GM19238 (cell line): ENCODE data around the gene CELF2.
"Not testable (repeated sequence)": the region's sequence is repeated elsewhere in the genome, so short reads cannot be mapped to it uniquely, and the experiment has no call there.

Source experiments
- DNase-seq: peaks from one replicate; pipeline ENCODE4 v3.0.0; 2011; ENCODE audit warnings: low spot score; ENCODE audit not compliant: insufficient read length

Gene CELF2

GRCh38 chr10:11344550-11344949, 326.9 kb downstream of the CELF2 start:
- no peak for DNase-seq

DNA sequence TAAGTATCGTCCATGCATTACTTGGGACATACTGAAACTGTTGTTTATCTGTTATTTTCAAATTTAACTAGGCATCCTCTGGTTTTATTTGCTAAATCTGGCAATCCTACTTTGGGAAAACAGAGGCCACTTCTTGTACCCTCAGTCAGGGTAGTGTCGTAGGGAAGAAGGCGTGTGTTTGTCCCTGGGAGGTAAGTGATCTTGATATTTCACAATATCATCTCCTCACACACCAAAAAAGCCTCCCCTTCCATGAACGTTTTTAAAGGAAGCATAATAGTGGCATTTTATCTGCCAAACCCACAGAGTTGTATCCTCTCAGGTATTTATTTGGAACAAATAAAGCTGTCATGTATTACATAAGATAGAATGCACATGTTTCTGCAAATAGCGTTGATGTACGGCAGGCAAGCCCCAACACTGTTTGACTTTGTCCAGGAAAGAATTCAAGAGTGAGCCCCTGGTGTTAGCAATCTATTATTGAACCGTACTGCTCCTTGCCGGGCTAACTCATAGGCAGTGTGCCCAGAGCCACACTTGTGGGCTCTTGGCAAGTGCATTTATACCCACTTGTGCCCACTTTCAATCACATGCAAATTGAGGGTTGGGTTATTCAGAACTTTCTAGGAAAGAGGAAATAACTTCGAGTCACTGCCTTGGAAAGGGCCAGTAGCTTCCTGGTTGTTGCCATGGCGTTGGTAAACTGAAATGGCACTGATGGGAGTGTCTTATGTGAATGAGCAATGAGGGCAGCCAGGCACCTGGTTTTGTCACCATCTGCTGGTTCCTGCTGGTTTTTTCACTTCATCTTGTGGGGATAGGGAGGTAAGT, 327.8 kb downstream of the CELF2 start:
- DNase-seq = peak; percentile 23

GRCh38 chr10:11347580-11347979, 329.9 kb downstream of the CELF2 start:
- DNase-seq = not testable (repeated sequence)

DNA sequence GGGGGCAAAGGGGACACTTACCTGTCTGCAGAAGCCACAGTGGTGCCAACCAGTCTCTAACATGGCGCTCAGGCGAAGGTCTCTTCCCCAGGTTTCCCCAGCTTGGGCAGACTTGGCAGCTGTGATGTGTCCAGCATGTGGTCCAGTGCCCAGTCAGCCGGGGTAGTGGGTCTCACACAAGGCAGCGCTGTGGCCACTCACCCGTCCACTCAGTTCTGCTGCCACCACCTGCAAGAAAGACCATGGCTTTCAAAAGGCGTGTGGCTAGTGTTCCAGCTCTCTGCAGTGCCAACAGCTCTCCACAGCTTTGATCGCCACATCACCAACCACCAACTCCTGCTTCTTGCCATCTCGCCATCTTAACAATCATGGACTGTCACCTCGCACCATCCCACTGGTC, 334.1 kb downstream of the CELF2 start:
- DNase-seq = no peak

- no peak for DNase-seq
These were observed 335.6 kb downstream of the CELF2 start for GRCh38 chr10:11353006-11353896.

DNA sequence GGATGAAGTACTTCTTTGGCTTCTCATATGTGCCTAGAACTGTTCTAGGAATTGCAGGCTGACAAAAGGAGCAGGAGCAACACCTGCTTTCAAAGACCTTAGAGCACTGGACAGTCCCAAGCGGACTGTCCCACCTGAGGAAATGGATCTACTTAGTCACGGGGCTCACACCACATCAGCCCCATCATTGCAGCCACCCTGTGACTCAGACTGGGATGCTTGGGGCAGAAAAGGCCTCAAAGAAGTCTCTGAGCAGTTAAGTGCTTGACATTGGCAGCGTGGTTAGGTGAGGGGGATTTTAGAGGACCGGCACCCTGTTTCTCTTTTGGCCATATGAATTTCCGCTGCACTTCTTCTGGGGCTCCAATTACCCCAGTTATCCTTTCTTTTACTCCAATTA, 337.2 kb downstream of the CELF2 start:
- DNase-seq = no peak

GRCh38 chr10:11355592-11355991, 337.9 kb downstream of the CELF2 start:
- no peak for DNase-seq

DNA sequence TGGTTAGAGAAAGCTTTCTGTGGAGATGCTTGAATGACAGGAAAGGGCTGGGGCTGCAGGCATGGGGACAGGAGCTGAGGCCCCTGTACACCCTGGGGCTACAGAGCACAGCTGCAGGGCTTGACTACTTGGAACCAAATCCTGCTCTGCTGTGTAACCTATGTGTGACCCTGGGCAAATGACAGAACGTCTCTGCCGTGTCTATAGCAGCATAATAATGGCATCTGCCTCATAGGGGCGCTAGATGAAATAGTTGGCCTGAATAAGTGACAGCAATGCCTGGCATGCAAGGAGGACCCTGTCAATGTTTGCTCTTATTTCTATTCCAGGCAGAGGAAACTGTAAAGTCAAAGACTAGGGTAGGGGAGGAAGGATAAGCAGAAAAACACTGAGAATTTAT, 339.8 kb downstream of the CELF2 start:
- no peak for DNase-seq

DNA sequence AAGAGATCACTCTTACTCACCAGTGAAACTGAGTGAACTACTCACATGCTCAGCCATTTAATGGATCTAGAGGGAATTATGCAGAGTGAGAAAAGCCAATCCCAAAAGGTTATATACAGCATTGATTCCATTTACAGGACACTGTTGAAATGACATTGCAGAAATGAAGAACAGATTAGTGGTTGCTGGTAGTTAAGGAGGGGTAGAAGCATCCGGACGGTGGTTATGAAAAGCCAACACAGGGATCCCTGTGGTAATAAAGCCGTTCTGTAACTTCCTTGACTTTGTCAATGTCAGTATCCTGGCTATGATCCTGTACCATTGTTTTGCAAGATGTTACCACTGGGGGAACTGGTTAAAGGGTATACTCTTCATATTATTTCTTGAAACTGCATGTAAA, 340.3 kb downstream of the CELF2 start:
- DNase-seq = no peak

GRCh38 chr10:11358923-11359575, 341.4 kb downstream of the CELF2 start:
- no peak for DNase-seq

DNA sequence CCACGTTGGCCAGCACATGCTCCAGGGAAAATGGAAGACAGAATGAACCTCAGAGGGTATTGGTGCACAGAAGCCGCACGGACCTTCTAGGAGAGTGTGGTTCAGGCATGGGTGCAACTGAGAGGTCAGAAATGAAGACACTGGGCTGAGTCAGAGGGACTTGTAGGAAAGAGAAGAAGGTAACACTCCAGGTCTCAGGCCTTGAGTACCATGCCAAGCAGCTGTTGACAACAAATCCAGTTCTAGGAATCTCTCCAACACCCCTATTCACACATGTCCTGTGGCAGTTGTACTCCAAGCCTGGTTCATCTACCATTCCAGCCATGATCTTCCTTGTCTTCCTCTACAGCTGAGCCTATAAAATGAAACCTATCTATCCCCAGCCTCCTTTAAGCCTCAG, 342.2 kb downstream of the CELF2 start:
- DNase-seq = no peak

- no peak for DNase-seq
These were observed 345.8 kb downstream of the CELF2 start for GRCh38 chr10:11363497-11363896.

DNA sequence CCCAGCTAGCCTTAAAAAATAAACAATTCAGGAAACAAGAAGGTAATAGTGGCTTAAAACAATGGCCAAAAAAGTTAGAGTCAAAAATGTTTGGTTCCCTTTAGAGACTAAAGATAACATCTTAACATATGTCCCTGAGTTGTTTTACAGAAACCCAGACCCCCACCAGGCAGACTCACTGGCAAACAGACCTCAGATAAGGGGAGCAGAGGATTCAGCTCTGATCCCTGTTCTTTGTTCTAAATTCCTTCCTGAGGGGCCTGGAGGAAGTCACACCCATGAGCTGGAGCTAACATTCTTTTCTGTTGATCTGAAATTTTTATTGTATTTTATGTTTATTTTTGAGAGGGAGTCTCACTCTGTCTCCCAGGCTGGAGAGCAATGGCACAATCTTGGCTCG, 346.6 kb downstream of the CELF2 start:
- no peak for DNase-seq

DNA sequence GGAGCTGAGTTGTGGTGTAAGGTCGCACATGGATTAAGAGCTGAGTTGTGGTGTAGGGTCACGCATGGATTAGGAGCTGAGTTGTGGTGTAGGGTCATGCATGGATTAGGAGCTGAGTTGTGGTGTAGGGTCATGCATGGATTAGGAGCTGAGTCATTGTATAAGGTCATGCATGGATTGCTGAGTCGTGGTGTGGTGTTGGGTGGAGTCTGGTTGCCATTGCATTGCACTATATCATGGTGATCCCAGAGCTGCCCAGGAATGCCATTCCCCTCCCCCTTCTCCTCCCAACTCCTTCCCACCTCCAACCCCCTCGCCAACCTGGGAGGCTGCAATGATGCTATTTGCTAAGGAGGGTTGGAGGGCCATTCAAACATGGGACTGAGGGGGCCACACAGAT, 349.2 kb downstream of the CELF2 start:
- not testable (repeated sequence) for DNase-seq

GRCh38 chr10:11367505-11367904, 349.8 kb downstream of the CELF2 start:
- no peak for DNase-seq

- DNase-seq = no peak
These were observed 356.1 kb downstream of the CELF2 start for GRCh38 chr10:11373717-11374171.

GRCh38 chr10:11377267-11377666, 359.6 kb downstream of the CELF2 start:
- DNase-seq = no peak

- no peak for DNase-seq
These were observed 361.2 kb downstream of the CELF2 start for GRCh38 chr10:11378835-11379234.

DNA sequence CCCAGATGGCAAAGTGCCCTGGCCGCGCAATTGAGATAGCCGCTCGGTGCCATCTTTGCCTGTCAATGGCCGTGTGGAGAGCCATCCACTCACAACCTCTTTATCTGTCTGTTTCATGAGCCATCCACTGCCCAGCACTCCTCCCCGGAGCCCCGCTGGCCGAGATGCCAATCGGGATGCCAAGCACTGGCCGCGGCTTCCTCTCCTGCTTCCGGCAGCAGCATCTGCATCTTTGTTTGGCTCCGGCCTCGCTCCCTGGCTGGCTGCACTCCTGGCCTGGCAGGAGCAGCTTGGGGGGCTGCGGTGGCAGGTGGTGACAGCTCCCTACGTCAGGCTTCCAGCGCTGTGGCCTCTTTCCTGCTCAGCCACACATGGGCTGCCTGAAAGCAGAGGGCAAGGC, 362.1 kb downstream of the CELF2 start:
- no peak for DNase-seq

DNA sequence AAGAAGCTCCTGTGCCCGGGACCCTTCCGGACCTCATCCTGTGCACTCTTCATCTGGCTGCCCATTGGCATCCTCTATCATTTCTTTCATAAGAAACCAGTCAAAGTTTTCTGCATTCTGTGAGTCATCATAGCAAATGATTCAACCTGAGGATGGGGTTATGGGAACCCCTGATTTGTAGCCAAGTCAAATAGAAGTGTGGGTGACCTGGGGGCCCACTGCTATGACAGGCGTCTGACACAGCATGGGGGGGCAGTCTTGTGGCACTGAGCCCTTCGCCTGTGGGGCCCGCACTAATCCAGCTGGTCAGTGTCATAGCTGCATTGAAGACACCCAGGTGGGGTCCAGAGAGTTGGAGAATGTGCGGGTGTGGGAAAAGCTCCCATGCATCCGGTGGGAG, 363.4 kb downstream of the CELF2 start:
- no peak for DNase-seq

DNA sequence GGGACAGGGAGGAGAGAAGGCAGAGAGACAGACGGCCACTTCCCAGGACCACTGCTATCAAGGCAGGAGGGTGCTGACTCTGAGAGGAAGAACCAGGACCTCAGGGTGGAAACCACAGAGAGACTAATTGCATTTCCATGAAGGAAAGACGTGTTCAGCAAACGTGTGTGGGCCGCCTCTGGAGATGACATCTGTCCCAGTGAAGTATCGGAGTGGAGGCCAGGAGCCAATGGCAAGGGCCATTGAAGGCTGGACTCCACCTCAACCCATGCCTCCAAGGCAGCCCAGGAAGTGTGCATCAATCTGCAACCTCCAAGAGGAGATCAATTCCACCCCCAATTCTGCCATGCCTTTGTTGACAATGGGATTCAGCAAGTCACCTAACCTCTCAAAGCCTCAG, 363.8 kb downstream of the CELF2 start:
- DNase-seq = no peak

DNA sequence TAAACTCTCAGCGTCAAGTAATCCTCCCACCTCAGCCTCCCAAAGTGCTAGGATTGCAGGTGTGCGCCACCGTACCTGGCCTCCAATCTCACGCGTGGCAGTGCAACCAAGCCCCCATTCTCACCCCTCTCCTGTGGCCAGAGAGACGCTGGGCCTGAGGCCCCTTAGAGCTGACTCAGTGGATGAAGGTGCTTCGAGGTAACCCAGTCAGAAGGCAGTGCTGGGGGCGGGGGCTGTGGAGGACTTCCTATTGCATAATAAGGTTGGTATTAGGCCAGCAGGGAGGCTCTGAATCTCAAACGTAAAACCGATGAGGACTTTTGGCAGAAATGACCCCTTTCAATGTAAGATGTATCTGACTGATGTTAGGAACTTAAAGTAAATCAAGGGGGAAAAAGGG, 364.5 kb downstream of the CELF2 start:
- no peak for DNase-seq
